ENCODE results near the gene GNG7.

The GNG7 gene

GRCh38 chr19:2728783-2729387 lies 26.4 kb upstream of the GNG7 start:
- no peak for DNase-seq (ENCODE audit: low read depth)
- H3K4me3 ChIP-seq (ENCODE audit: low read depth, low read length): no peak overlapping the region

- no peak for DNase-seq (ENCODE audit: low read depth)
- no peak overlapping the region for H3K4me3 ChIP-seq (ENCODE audit: low read depth, low read length)
These were observed 25.1 kb upstream of the GNG7 start for GRCh38 chr19:2727640-2727944.

GRCh38 chr19:2726904-2727639 lies 24.6 kb upstream of the GNG7 start:
- no peak for DNase-seq (ENCODE audit: low read depth)

GRCh38 chr19:2726160-2726855 lies 23.8 kb upstream of the GNG7 start:
- no peak overlapping the region for H3K4me3 ChIP-seq (ENCODE audit: low read depth, low read length)
- no peak for DNase-seq (ENCODE audit: low read depth)

More at GRCh38 chr19:2726904-2727639, 24.6 kb upstream of the GNG7 start:
- no peak overlapping the region for H3K4me3 ChIP-seq (ENCODE audit: low read depth, low read length)

GRCh38 chr19:2724148-2724557 lies 21.7 kb upstream of the GNG7 start:
- no peak for DNase-seq (ENCODE audit: low read depth)
- no peak overlapping the region for H3K4me3 ChIP-seq (ENCODE audit: low read depth, low read length)

GRCh38 chr19:2723747-2724146 lies 21.3 kb upstream of the GNG7 start:
- no peak overlapping the region for H3K4me3 ChIP-seq (ENCODE audit: low read depth, low read length)
- DNase-seq (ENCODE audit: low read depth): no peak

- DNase-seq (ENCODE audit: low read depth): no peak
- no peak overlapping the region for H3K4me3 ChIP-seq (ENCODE audit: low read depth, low read length)
These were observed 20.8 kb upstream of the GNG7 start for GRCh38 chr19:2723345-2723715.

GRCh38 chr19:2722541-2723344 lies 20.2 kb upstream of the GNG7 start:
- H3K4me3 ChIP-seq (ENCODE audit: low read depth, low read length): no peak overlapping the region
- DNase-seq (ENCODE audit: low read depth): no peak

GRCh38 chr19:2721570-2722540 lies 19.4 kb upstream of the GNG7 start:
- H3K4me3 ChIP-seq (ENCODE audit: low read depth, low read length): peak overlapping the region; percentile 50
- no peak for DNase-seq (ENCODE audit: low read depth)

- no peak for DNase-seq (ENCODE audit: low read depth)
- H3K4me3 ChIP-seq (ENCODE audit: low read depth, low read length): peak within 1 kb of the TSS; percentile 50
These were observed 18.5 kb upstream of the GNG7 start, which contains the start of gene DIRAS1 for GRCh38 chr19:2720777-2721569. Gene DIRAS1, minus strand, starts transcription at chr19:2721372. Its CDS starts 3,566 bp downstream, at chr19:2717806.

- H3K4me3 ChIP-seq (ENCODE audit: low read depth, low read length): peak overlapping the region; percentile 46
- DNase-seq (ENCODE audit: low read depth): no peak
These were observed 17.7 kb upstream of the GNG7 start for GRCh38 chr19:2719920-2720776.

- no peak for DNase-seq (ENCODE audit: low read depth)
- no peak overlapping the region for H3K4me3 ChIP-seq (ENCODE audit: low read depth, low read length)
These were observed 16.8 kb upstream of the GNG7 start for GRCh38 chr19:2719232-2719735.

GRCh38 chr19:2717638-2718541 lies 15.4 kb upstream of the GNG7 start:
- H3K4me3 ChIP-seq (ENCODE audit: low read depth, low read length): no peak overlapping the region
- no peak for DNase-seq (ENCODE audit: low read depth)

- H3K4me3 ChIP-seq (ENCODE audit: low read depth, low read length): no peak overlapping the region
- DNase-seq (ENCODE audit: low read depth): no peak
These were observed 14.5 kb upstream of the GNG7 start for GRCh38 chr19:2716722-2717637.

GRCh38 chr19:2716275-2716650 lies 13.8 kb upstream of the GNG7 start:
- DNase-seq (ENCODE audit: low read depth): no peak

More at GRCh38 chr19:2716275-2716650, 13.8 kb upstream of the GNG7 start:
- no peak overlapping the region for H3K4me3 ChIP-seq (ENCODE audit: low read depth, low read length)

All from skeletal muscle cell (primary cell).